Stimulated activated effector memory CD8-positive, alpha-beta T cell treated with anti-CD3 and anti-CD28 coated beads, Interleukin-12 subunit alpha, Interleukin-12 subunit beta, amount 100 ng/mL, for 72 hours (primary cell): Measurements from ENCODE around the gene CISD1.
A peak's percentile ranks its signal among the peaks of the same experiment; 100 is the strongest.
"Not testable (repeated sequence)": the region's sequence is repeated elsewhere in the genome, so short reads cannot be mapped to it uniquely, and the experiment has no call there.

Experiments
- ATAC-seq: fragments of 150-1000 bp; cut with Tn5 transposase; 2 replicates; pipeline ENCODE4 v1.10.0; 2021
- DNase-seq, 2 donors: peaks; one replicate each; pipeline ENCODE4 v3.0.0; 2021 to 2022; ENCODE audit warnings: low spot score in 2 of 2
- H3K27ac Mint-ChIP-seq: one replicate; pipeline ENCODE4 v1.8.0; 2022; ENCODE audit warnings: mild to moderate bottlenecking, mixed read lengths
- H3K36me3 Mint-ChIP-seq: one replicate; pipeline ENCODE4 v1.8.0; 2022; ENCODE audit warnings: mild to moderate bottlenecking, mixed read lengths
- H3K4me1 Mint-ChIP-seq: one replicate; pipeline ENCODE4 v1.8.0; 2022; ENCODE audit warnings: mixed read lengths
- H3K4me3 Mint-ChIP-seq: one replicate; pipeline ENCODE4 v1.8.0; 2022; ENCODE audit warnings: mild to moderate bottlenecking, mixed read lengths
- H3K9me3 Mint-ChIP-seq: one replicate; pipeline ENCODE4 v1.8.0; 2022; ENCODE audit warnings: mixed read lengths

The CISD1 gene

DNA sequence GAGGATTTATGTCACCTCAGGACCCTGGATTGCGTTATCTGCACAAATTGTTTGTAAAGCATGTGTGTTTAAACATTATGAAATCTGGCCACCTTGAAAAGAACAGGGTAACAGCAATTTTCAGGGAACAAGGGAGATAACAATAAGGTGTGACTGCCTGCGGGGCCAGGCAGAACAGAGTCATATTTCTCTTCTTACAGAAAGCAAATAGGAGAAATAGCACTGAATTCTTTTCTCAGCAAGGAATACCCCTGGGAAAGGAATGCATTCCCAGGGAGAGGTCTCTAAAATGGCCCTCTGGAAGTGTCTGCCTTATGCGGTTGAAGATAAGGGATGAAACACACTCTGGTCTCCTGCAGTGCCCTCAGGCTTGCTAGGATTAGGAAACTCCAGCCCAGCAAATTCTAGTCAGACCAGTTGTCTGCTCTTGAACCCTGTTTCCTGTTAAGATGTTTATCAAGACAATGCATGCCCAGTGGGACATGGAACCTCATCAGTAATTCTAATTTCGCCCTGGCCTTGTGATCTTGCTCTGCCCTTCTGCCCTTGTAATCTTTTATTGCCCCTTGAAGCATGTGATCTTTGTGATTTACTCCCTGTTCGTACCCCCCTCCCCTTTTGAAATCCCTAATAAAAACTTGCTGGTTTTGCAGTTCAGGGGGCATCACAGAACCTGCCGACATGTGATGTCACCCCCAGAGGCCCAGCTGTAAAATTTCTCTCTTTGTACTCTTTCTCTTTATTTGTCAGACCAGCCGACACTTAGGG, 12.8 kb upstream of the CISD1 start:
- not testable (repeated sequence) for DNase-seq, ATAC-seq, H3K9me3 Mint-ChIP-seq, H3K4me3 Mint-ChIP-seq, H3K27ac Mint-ChIP-seq
- Mint-ChIP-seq H3K4me1 (peaks cover 27% of the 10 kb centered on the region), H3K36me3 (peaks cover 32% of the 10 kb centered on the region)

- ATAC-seq (no peak), DNase-seq (no peak)
- H3K4me3 Mint-ChIP-seq, result no peak overlapping the region
- H3K36me3 Mint-ChIP-seq, result peaks cover 32% of the 10 kb centered on the region
- no peak overlapping the region for H3K27ac Mint-ChIP-seq
- H3K9me3 Mint-ChIP-seq, result peaks cover 1% of the 10 kb centered on the region
- peaks cover 19% of the 10 kb centered on the region for H3K4me1 Mint-ChIP-seq
These were observed 9.8 kb upstream of the CISD1 start for GRCh38 chr10:58258977-58259692.

DNA sequence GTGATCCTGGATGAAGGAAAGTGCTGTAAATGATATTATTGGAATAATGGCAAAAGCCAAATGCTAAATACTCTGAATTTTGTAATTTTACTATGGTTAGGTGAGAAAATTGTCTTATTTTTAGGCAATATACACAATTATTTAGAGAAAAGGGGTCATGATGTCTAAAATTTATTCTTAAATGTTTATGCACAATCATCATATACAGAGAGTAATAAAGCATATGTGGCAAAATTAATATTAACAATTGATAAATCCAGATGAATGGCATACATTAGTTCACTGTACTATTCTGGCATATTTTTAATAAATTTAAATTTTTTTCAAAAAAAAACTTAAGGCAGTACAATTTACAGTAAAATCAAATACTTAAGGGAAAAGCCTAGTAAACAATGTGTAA, 8.6 kb upstream of the CISD1 start:
- Mint-ChIP-seq H3K4me3 (no peak overlapping the region), H3K4me1 (peaks cover 23% of the 10 kb centered on the region), H3K9me3 (no peaks in the 10 kb centered on the region), H3K27ac (no peak overlapping the region), H3K36me3 (peaks cover 32% of the 10 kb centered on the region)
- DNase-seq, result no peak
- ATAC-seq, result no peak

GRCh38 chr10:58262766-58263165, 6.2 kb upstream of the CISD1 start:
- DNase-seq (no peak), ATAC-seq (no peak)
- Mint-ChIP-seq H3K9me3 (no peaks in the 10 kb centered on the region), H3K27ac (no peak overlapping the region), H3K4me3 (no peak overlapping the region), H3K36me3 (peaks cover 36% of the 10 kb centered on the region), H3K4me1 (peaks cover 27% of the 10 kb centered on the region)

GRCh38 chr10:58264780-58265179, 4.2 kb upstream of the CISD1 start:
- Mint-ChIP-seq H3K27ac (no peak overlapping the region), H3K9me3 (no peaks in the 10 kb centered on the region), H3K36me3 (peaks cover 32% of the 10 kb centered on the region), H3K4me3 (peak overlapping the region; percentile 98), H3K4me1 (peaks cover 33% of the 10 kb centered on the region)
- DNase-seq, result no peak
- ATAC-seq, result no peak

DNA sequence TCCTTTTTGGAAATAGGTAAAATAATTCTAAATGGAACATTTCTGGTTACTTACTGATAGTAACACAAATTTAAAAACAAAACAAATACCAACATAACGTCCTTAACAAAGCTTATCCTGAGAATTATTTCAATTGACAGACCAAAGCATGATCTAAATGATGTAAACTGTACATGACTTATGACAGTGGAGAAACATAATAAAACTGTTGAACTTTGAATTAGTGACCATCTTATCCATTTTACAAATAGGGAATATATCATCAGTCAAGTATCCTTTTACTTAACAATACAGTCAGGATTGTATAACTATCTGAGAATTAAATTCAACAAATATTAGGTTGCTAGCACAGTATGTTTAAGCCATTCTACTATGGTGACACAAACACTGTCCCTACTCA, 3.7 kb upstream of the CISD1 start:
- Mint-ChIP-seq H3K9me3 (no peaks in the 10 kb centered on the region), H3K27ac (no peak overlapping the region), H3K4me1 (peaks cover 33% of the 10 kb centered on the region), H3K36me3 (peaks cover 32% of the 10 kb centered on the region), H3K4me3 (peak overlapping the region; percentile 98)
- no peak for ATAC-seq
- DNase-seq, result no peak

DNA sequence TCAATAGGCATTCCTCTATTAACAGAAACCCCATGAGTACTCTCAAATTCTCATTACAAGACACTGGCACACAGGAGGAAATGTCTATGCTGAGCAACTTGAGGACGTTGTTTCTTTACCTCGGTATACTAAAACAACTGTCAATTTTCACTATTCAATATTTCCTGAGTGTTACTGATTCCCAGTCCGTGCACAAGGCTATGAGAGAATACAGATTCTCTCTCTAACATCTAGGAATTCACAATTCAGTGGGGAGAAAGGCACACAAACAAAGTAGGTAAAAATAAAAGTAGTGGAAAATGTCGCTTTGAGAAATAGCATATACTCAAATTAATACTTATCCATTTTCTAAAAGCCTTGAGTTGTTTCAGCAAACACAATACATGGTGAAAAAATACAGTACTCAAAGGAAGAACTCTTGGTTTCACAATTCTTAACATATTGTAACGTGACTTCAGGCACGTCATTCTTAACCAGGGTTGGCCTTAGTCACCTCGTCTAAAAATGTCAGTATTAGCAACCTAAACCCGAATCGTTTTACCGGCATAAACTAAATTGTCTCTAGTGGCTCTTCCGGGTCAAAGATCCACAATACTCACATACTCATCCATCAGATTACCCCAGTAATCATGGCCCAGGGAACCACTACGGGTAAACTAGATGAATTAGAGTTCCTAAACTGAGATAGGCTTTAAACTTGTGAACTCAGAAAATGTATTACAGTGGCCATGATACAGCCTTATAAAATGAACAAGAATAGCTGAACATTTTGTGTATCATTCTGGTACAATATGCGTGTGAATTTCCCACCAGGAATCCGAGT, 2.7 kb upstream of the CISD1 start:
- Mint-ChIP-seq H3K4me3 (peak overlapping the region; percentile 98), H3K27ac (peak overlapping the region; percentile 96), H3K36me3 (peaks cover 32% of the 10 kb centered on the region), H3K4me1 (peaks cover 33% of the 10 kb centered on the region), H3K9me3 (no peaks in the 10 kb centered on the region)
- peak; percentile 12 to 51 for DNase-seq
- peak; percentile 61 for ATAC-seq

DNA sequence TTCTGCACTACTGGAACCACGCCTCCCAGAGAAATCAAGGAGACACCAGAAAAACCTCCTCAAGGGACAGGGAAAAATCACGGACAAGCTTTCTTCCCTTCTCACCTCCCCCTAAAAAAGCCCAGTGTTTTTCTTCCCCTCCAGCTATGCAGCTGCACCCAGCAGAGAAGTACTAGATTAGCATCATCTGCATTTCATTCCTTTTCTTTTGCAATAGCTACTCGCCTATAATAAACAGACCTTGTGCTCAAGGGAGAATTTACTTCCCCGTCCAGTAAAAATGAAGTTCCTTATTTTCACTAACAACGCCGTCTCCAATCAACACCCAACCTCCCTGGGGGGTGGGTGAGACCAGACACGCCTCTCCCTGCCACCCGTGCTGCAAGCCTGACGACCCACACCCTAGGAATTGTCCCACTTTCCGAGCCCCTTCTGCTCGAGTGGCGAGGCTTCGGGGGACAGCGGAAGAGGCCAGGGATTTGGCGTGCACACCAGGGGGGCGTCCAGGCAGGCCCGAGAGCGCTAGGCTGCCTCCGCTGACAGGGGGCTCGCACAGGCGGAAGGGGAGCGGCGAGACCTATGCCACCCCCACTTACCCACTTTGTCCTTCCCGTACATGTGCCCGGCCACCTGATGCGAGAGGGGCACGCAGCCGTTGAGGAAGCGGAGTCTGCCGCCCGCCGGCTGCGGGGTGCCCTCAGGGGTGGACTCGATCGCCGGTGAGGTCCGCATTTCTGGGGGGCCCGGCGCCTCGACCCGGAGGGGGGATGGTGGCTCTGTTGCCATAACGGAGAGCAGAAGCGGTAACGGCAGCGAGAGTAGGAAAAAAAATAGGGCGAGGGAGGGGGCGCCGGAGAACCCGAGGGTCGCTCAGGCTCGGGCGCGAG, 1.9 kb upstream of the CISD1 start:
- Mint-ChIP-seq H3K9me3 (no peaks in the 10 kb centered on the region), H3K36me3 (peaks cover 32% of the 10 kb centered on the region), H3K27ac (peak overlapping the region; percentile 96), H3K4me1 (peaks cover 33% of the 10 kb centered on the region), H3K4me3 (peak overlapping the region; percentile 98)
- DNase-seq (peak in 1 of 2 donors; percentile 25), ATAC-seq (no peak)

- DNase-seq (peak; percentile 93 to 97), ATAC-seq (peak; percentile 82)
- Mint-ChIP-seq H3K36me3 (peaks cover 32% of the 10 kb centered on the region), H3K4me1 (peaks cover 27% of the 10 kb centered on the region), H3K9me3 (no peaks in the 10 kb centered on the region), H3K27ac (peak within 1 kb of the TSS; percentile 96), H3K4me3 (peak within 1 kb of the TSS; percentile 98)
These were observed 1.1 kb upstream of the CISD1 start, which contains the start of gene IPMK for GRCh38 chr10:58267713-58268453. Gene IPMK (minus strand): TSS chr10:58267894. CDS start chr10:58267611, 283 bp downstream.

GRCh38 chr10:58268454-58268945, 462 bp upstream of the CISD1 start:
- DNase-seq (no peak), ATAC-seq (no peak)
- peak overlapping the region; percentile 98 for H3K4me3 Mint-ChIP-seq
- H3K27ac Mint-ChIP-seq, result peak overlapping the region; percentile 96
- H3K4me1 Mint-ChIP-seq, result peaks cover 26% of the 10 kb centered on the region
- H3K9me3 Mint-ChIP-seq, result no peaks in the 10 kb centered on the region
- H3K36me3 Mint-ChIP-seq, result peaks cover 32% of the 10 kb centered on the region

- DNase-seq (no peak), ATAC-seq (no peak)
- peaks cover 32% of the 10 kb centered on the region for H3K36me3 Mint-ChIP-seq
- peak overlapping the region; percentile 98 for H3K4me3 Mint-ChIP-seq
- peak overlapping the region; percentile 96 for H3K27ac Mint-ChIP-seq
- H3K4me1 Mint-ChIP-seq, result peaks cover 22% of the 10 kb centered on the region
- H3K9me3 Mint-ChIP-seq, result no peaks in the 10 kb centered on the region
These were observed 874 bp downstream of the CISD1 start for GRCh38 chr10:58269782-58270290.

DNA sequence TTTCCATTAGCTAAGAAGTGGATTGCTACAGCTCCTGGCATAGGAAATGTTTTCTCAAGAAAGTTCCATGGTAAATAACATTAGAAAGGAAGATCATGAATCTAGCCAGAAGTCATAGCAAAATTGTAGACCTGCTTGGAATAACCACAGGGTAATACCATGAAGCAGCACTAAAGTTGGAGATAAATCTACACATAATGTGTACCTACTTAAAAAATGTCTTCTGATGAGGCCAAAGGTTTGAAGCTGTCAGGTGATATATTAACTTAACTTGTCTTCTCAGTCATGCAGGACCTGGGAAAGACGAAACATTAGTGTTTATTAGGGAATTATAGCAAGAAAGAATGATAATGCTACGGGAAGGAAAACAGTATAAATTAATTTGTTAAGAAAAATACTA, 6.3 kb downstream of the CISD1 start:
- DNase-seq (no peak), ATAC-seq (no peak)
- Mint-ChIP-seq H3K36me3 (peaks cover 32% of the 10 kb centered on the region), H3K27ac (no peak overlapping the region), H3K4me3 (no peak overlapping the region), H3K9me3 (no peaks in the 10 kb centered on the region), H3K4me1 (peaks cover 3% of the 10 kb centered on the region)

DNA sequence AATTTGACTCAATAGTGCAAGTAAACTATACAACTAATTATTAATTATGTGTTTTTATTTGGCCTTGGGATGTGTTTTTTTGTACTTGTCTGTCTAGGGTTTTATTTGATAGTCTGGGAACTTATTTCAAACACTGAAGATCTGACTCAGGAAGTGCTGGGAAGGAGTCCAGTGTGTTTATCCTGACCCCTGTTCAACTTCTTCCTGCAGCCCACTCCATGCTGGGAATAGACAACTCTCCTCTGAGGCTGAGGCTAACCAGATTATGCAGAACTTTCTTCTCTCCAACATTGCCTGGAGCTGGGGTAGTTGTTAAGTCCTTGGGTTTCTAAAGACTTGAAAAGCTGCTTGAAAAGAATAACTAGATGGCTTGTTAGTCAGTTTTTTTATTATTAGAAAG, 6.9 kb downstream of the CISD1 start:
- no peak overlapping the region for H3K4me3 Mint-ChIP-seq
- H3K9me3 Mint-ChIP-seq, result no peaks in the 10 kb centered on the region
- DNase-seq (no peak), ATAC-seq (no peak)
- no peak overlapping the region for H3K27ac Mint-ChIP-seq
- peaks cover 8% of the 10 kb centered on the region for H3K4me1 Mint-ChIP-seq
- H3K36me3 Mint-ChIP-seq, result peaks cover 32% of the 10 kb centered on the region
